DMS79 (cell line): ENCODE data around the gene RAET1E.
"Not testable (repeated sequence)": the region's sequence is repeated elsewhere in the genome, so short reads cannot be mapped to it uniquely, and the experiment has no call there.

Experiments used
- DNase-seq: peaks from one replicate; lab custom pipeline; 2025; lab: John Stamatoyannopoulos, UW

Gene RAET1E

DNA sequence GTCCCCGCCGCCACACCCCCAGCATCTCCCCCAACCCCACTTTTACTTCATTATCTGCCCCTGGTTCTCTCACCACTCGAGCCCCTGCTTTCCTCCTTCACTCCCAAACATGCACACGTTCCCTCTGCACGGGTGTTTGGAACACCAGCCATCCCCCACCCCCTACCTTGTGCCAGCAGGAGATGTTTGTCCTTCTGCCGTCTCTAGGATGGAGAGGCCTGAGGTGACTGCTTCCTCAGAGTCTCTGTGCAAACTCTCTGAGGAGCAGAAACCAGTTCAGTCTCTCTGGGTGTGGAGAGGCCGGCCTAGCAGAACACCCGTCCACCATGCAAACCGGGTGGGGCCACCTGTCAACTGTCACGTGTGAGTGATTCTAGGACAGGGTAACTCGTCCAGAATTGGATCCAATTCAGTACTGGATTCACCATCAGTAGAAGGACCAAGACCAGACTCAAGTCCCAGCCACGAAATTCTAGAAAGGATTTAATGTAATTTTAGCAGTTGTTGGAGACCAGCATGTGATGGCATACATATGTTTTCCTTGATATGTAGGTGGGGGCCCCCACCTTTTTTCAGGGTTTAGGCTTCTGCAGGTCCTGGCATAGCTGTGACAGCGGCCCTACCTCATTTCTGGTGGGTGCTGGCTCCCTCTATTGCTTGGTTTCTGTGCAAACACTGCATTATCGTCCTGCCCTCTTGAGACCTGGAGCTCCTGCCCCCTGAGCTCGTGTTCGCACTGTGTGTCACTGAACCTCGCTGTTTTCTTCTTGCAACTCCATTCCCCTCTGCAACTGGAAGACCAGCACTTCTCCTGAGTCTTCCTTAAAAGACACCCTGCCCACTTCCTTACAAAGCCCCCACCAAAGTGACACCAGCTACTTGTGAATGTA lies at the start of gene RAET1E:
TSS of gene RAET1E (minus strand) at position 259 of the 890 bp plus-strand sequence. CDS start 7,212 bp downstream, outside the sequence.
- no peak for DNase-seq

- not testable (repeated sequence) for DNase-seq
Measured at GRCh38 chr6:149947533-149947932, 49.6 kb upstream of the RAET1E start.

GRCh38 chr6:149946631-149947030 lies 48.7 kb upstream of the RAET1E start:
- not testable (repeated sequence) for DNase-seq

GRCh38 chr6:149945276-149945675 lies 47.4 kb upstream of the RAET1E start:
- DNase-seq, result not testable (repeated sequence)

GRCh38 chr6:149943321-149943720 lies 45.4 kb upstream of the RAET1E start:
- DNase-seq, result not testable (repeated sequence)

DNA sequence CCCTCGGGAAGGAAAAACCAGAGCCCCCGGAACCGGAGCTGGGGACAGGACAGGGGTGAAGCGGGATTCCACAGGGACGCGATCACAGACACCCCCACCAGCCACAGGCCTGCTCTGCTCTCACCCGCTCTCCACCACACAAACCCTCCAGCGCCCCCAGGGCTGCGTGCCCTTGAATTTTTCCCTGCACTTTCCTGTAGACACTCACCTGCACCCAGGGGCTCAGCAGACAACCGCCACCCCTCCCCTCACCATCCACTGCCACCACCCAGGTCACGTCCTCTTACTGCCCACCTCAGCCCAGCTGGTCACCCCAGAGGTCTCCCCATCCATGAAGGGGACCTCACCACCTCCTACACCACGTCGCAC lies 44.5 kb upstream of the RAET1E start:
- DNase-seq, result no peak

GRCh38 chr6:149941583-149942460 lies 43.9 kb upstream of the RAET1E start, which contains the start of gene ULBP2:
Gene ULBP2 (plus strand): TSS chr6:149942014. CDS start chr6:149942073, 59 bp downstream.
- DNase-seq, result peak; percentile 70

- DNase-seq, result no peak
Measured at GRCh38 chr6:149940672-149940982, 42.7 kb upstream of the RAET1E start.

DNA sequence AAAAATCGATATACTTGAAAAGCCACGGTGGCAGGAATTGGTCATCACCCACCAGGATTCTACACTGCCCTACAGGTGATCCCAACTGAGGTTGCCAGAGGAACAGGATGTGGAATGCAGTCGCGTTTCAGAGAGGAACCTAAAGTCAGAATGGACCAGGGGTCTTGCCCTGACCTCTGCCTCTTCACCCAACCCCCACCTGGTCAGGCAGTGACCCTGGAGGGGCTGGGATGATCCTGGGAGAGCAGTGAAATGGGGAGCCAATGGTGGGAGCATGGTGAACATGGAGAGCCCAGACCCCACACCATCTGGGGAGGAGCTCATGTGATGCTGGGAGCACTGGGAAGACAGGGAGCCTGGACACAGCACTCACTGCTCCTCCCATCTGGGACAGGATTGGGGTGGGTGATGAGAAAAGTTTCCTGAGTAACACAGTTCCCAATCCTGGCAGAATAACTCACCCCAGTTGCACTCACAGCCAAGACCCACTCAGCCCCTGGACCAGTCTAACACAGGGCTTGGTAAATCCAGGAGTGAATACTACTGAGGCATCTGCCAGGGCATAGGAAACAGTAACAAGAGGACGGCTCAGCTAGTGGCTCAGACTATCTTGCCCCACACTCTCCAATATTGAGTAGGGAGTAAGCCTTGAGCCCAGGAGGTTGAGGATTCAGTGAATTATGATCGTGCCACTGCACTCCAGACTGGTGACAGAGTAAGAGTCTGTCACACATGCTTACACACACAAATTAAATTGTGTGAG lies 42.2 kb upstream of the RAET1E start:
- DNase-seq, result no peak

DNA sequence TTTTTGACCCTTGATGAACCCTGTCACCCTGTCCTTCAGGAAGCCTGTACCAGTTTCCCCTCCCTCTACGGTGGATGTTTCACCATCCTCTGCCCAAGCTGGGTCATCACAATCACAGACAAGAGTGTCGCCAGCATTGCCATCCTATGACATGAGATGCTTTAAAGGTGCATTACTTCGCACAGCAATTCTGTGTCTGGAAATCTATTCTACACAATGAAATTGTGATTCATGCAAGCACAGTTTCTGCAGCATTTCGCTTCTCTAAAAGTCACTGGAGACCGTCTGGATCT lies 41.4 kb upstream of the RAET1E start:
- no peak for DNase-seq

GRCh38 chr6:149938571-149939355 lies 40.9 kb upstream of the RAET1E start:
- no peak for DNase-seq

- not testable (repeated sequence) for DNase-seq
Measured at GRCh38 chr6:149938013-149938570, 40.2 kb upstream of the RAET1E start.

DNA sequence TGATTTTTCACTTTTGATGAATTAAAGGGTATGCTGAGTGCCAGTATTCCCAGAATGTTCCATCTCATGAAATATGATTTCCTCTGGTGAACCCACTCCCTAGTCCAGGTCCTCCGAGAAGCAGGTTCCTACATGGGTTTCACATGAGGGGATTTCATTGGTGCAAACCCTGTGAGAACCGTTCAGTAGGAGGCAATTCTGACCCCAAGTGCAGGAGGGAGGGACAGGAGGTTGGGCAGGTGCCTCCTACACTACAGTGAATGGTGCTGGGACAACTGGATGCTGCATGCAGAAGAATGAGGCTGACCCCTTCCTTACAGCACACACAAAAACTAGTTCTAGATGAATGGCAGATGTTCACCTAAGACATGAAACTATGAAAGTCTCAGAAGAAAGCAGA lies 38.8 kb upstream of the RAET1E start:
- DNase-seq, result no peak

- no peak for DNase-seq
Measured at GRCh38 chr6:149935668-149936067, 37.8 kb upstream of the RAET1E start.

- no peak for DNase-seq
Measured at GRCh38 chr6:149935246-149935645, 37.3 kb upstream of the RAET1E start.

GRCh38 chr6:149934249-149935156 lies 36.6 kb upstream of the RAET1E start:
- DNase-seq, result peak; percentile 15

DNA sequence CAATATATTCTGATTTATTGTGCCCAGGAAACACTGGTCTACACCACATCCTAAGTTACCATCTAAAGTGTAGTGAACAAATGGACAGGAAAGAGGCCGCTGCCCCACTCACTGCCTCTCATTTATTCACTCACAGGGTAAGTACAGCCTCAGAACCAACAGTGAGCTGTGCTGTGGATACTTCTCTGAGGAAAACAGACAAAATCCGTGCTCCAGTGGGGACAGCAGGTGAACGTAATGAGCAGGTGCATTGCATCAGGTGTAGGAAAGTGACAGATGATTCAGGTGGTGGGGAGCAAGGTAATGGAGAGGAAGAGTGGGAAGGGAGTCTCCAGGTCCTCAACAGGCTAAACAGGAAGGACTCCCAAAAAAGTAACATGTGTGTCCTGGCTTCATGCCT lies 35.5 kb upstream of the RAET1E start:
- no peak for DNase-seq

- DNase-seq, result no peak
Measured at GRCh38 chr6:149933036-149933435, 35.1 kb upstream of the RAET1E start.

GRCh38 chr6:149931501-149931900 lies 33.6 kb upstream of the RAET1E start:
- no peak for DNase-seq

DNA sequence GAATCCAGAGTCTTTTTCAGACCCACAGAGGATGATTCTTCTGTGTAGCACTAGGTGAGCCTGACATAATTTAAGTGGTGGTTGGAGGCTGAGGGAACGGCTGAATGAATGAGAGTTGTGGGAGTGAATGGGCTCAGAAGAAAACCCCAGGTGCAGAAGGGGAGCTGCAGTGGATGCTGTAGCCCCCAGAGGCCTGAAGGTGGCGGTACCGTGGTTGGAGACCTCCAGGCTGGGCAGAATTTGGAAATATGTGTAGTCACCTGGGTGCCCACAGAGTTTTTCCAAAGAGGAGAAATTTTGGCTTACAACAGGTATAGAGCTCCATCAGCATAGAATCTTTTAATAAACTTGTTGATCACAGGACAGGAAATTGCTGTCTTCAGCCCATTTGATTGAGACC lies 31.5 kb upstream of the RAET1E start:
- DNase-seq, result no peak
